HFFc6 (cell line): ENCODE data around the gene MEG3. TPM values are rescaled to one million over a fixed set of nuclear protein-coding genes. Genes with fewer than 3 reads are reported as not detected.
"Not testable (repeated sequence)": the region's sequence is repeated elsewhere in the genome, so short reads cannot be mapped to it uniquely, and the experiment has no call there.

Experiments used
- DNase-seq: peaks from one replicate; pipeline ENCODE4 v3.0.0-alpha.2; 2018
- H3K27ac Mint-ChIP-seq: 2 replicates; pipeline ENCODE4 v1.8.0; 2020; ENCODE audit warnings: mild to moderate bottlenecking, mixed read lengths
- H3K27me3 Mint-ChIP-seq: 2 replicates; pipeline ENCODE4 v1.8.0; 2021; ENCODE audit warnings: mild to moderate bottlenecking, moderate library complexity, mixed read lengths; ENCODE audit not compliant: insufficient read depth
- H3K36me3 Mint-ChIP-seq: 2 replicates; pipeline ENCODE4 v1.8.0; 2021; ENCODE audit warnings: low read depth, mixed read lengths
- H3K4me1 Mint-ChIP-seq: 2 replicates; pipeline ENCODE4 v1.8.0; 2020; ENCODE audit warnings: low read depth, mixed read lengths
- H3K4me3 Mint-ChIP-seq: 2 replicates; pipeline ENCODE4 v1.8.0; 2020; ENCODE audit warnings: mild to moderate bottlenecking, moderate library complexity, mixed read lengths
- H3K9me3 Mint-ChIP-seq: 2 replicates; pipeline ENCODE4 v1.8.0; 2020; ENCODE audit warnings: mild to moderate bottlenecking, mixed read lengths
- CTCF ChIP-seq: fragments of 200-600 bp; sonication (generic); IDR thresholded peaks from 2 replicates; pipeline ENCODE4 v1.5.0; 2021; ENCODE audit warnings: antibody characterized with exemption, mild to moderate bottlenecking
- total RNA-seq, 6 experiments: library from RNA; stranded (reverse); fragmentation: NEBNext Ultra II Directional; extraction: Animal tissue kit (Norgen Biotek cat#: 25700); gene quantifications; 2 replicates in 1 of 6; 3 replicates in 5 of 6; pipeline ENCODE4 v1.2.3, GENCODE V29; 2021

MEG3 gene
- total RNA-seq, 6 experiments from 2014 or later: 151 to 262 (median 250) TPM

- Mint-ChIP-seq H3K27me3 (peaks cover 19% of the 10 kb centered on the region), H3K36me3 (no peaks in the 10 kb centered on the region), H3K4me3 (no peak overlapping the region), H3K4me1 (peaks cover 14% of the 10 kb centered on the region), H3K27ac (no peak overlapping the region), H3K9me3 (peaks cover under 1% of the 10 kb centered on the region; the same call in 1 of the 2 replicates)
- DNase-seq: no peak
- TF ChIP-seq CTCF: no peak
Measured at GRCh38 chr14:100816950-100817901, 8.7 kb upstream of the MEG3 start.

- H3K4me3 Mint-ChIP-seq: no peak overlapping the region
- no peak for TF ChIP-seq CTCF
- no peaks in the 10 kb centered on the region for H3K9me3 Mint-ChIP-seq
- H3K36me3 Mint-ChIP-seq: no peaks in the 10 kb centered on the region
- peaks cover 14% of the 10 kb centered on the region for H3K4me1 Mint-ChIP-seq
- H3K27me3 Mint-ChIP-seq: peaks cover 21% of the 10 kb centered on the region
- no peak for DNase-seq
- no peak overlapping the region for H3K27ac Mint-ChIP-seq
Measured at GRCh38 chr14:100818221-100818699, 7.7 kb upstream of the MEG3 start.

GRCh38 chr14:100818923-100819322 is 7.0 kb upstream of the MEG3 start:
- Mint-ChIP-seq H3K27me3 (peaks cover 16% of the 10 kb centered on the region), H3K4me1 (peaks cover 14% of the 10 kb centered on the region)
- not testable (repeated sequence) for H3K9me3 Mint-ChIP-seq, DNase-seq, H3K36me3 Mint-ChIP-seq, H3K27ac Mint-ChIP-seq, H3K4me3 Mint-ChIP-seq

- H3K27ac Mint-ChIP-seq: no peak overlapping the region
- peaks cover 14% of the 10 kb centered on the region for H3K4me1 Mint-ChIP-seq
- no peak for DNase-seq
- no peak overlapping the region for H3K4me3 Mint-ChIP-seq
- no peaks in the 10 kb centered on the region for H3K36me3 Mint-ChIP-seq
- no peaks in the 10 kb centered on the region for H3K9me3 Mint-ChIP-seq
- no peak for TF ChIP-seq CTCF
- peaks cover 16% of the 10 kb centered on the region for H3K27me3 Mint-ChIP-seq
Measured at GRCh38 chr14:100819453-100819828, 6.5 kb upstream of the MEG3 start.

GRCh38 chr14:100819829-100820475 is 6.0 kb upstream of the MEG3 start:
- Mint-ChIP-seq H3K4me1 (peaks cover 14% of the 10 kb centered on the region), H3K4me3 (no peak overlapping the region), H3K27me3 (peaks cover 16% of the 10 kb centered on the region), H3K36me3 (no peaks in the 10 kb centered on the region), H3K9me3 (no peaks in the 10 kb centered on the region), H3K27ac (no peak overlapping the region)
- no peak for TF ChIP-seq CTCF
- DNase-seq: no peak

- H3K36me3 Mint-ChIP-seq: peaks cover 2% of the 10 kb centered on the region
- H3K27me3 Mint-ChIP-seq: peaks cover 17% of the 10 kb centered on the region
- peaks cover 3% of the 10 kb centered on the region for H3K9me3 Mint-ChIP-seq
- peaks cover 8% of the 10 kb centered on the region for H3K4me1 Mint-ChIP-seq
- no peak overlapping the region for H3K27ac Mint-ChIP-seq
- H3K4me3 Mint-ChIP-seq: no peak overlapping the region
- no peak for TF ChIP-seq CTCF
- no peak for DNase-seq
Measured at GRCh38 chr14:100820957-100821356, 5.0 kb upstream of the MEG3 start.
